CD4-positive, alpha-beta T cell treated with Interleukin-17A for 1 hour (primary cell): ENCODE measurements around the gene TCF3.
"Not testable (repeated sequence)": the region's sequence is repeated elsewhere in the genome, so short reads cannot be mapped to it uniquely, and the experiment has no call there.

Source experiments
- DNase-seq: peaks from one replicate; pipeline ENCODE4 v3.0.0-alpha.2; 2020

The TCF3 gene

GRCh38 chr19:1652471-1653299 is at the start of gene TCF3:
TSS of gene TCF3 (minus strand) at chr19:1652615. CDS start at chr19:1650248, 2,367 bp downstream.
- peak; percentile 99 for DNase-seq

GRCh38 chr19:1700733-1701663 is 48.6 kb upstream of the TCF3 start:
- no peak for DNase-seq

GRCh38 chr19:1699998-1700732 is 47.8 kb upstream of the TCF3 start:
- no peak for DNase-seq

GRCh38 chr19:1699386-1699785 is 47.0 kb upstream of the TCF3 start:
- DNase-seq, result no peak

- no peak for DNase-seq
Observed at GRCh38 chr19:1698636-1699035, 46.2 kb upstream of the TCF3 start.

- DNase-seq, result not testable (repeated sequence)
Observed at GRCh38 chr19:1695481-1695880, 43.1 kb upstream of the TCF3 start.

GRCh38 chr19:1691589-1692290 is 39.3 kb upstream of the TCF3 start:
- no peak for DNase-seq

- DNase-seq, result peak; percentile 59
Observed at GRCh38 chr19:1690699-1691307, 38.4 kb upstream of the TCF3 start.

GRCh38 chr19:1685785-1686184 is 33.4 kb upstream of the TCF3 start:
- DNase-seq, result not testable (repeated sequence)

- no peak for DNase-seq
Observed at GRCh38 chr19:1685046-1685445, 32.6 kb upstream of the TCF3 start.

GRCh38 chr19:1684573-1684912 is 32.1 kb upstream of the TCF3 start:
- DNase-seq, result no peak

GRCh38 chr19:1683869-1684572 is 31.6 kb upstream of the TCF3 start:
- no peak for DNase-seq

- DNase-seq, result no peak
Observed at GRCh38 chr19:1680976-1681375, 28.6 kb upstream of the TCF3 start.

GRCh38 chr19:1678073-1678472 is 25.7 kb upstream of the TCF3 start:
- DNase-seq, result no peak

- no peak for DNase-seq
Observed at GRCh38 chr19:1676351-1677266, 24.2 kb upstream of the TCF3 start.

GRCh38 chr19:1675633-1676350 is 23.4 kb upstream of the TCF3 start:
- DNase-seq, result no peak

- no peak for DNase-seq
Observed at GRCh38 chr19:1674293-1674679, 21.9 kb upstream of the TCF3 start.

GRCh38 chr19:1673645-1674292 is 21.4 kb upstream of the TCF3 start:
- no peak for DNase-seq
